A549 (cell line): ENCODE data around the gene CMPK2.

Source experiments
- CTCF ChIP-seq: fragments of >200 bp; sonication (Bioruptor Twin); formaldehyde crosslinking; IDR thresholded peaks from 3 replicates; pipeline ENCODE4 v1.5.1; 2016
- EP300 ChIP-seq, 2 experiments: fragments of >200 bp; sonication (Bioruptor Twin); formaldehyde crosslinking; IDR thresholded peaks; 2 replicates in 1 of 2; 3 replicates in 1 of 2; pipeline ENCODE4 v1.6.1; 2016 to 2017
- HEYL ChIP-seq: fragments of 250-450 bp; sonication (Bioruptor Pico); IDR thresholded peaks from 2 replicates; pipeline ENCODE4 v1.8.0; 2021; ENCODE audit warnings: mild to moderate bottlenecking, moderate library complexity
- JUN ChIP-seq, 2 experiments: fragments of >200 bp; sonication (Bioruptor Twin); formaldehyde crosslinking; IDR thresholded peaks; 2 replicates in 1 of 2; 3 replicates in 1 of 2; pipeline ENCODE4 v1.6.1; 2016 to 2017
- MAX ChIP-seq: IDR thresholded peaks from 2 replicates; pipeline ENCODE4 v1.6.1; 2012
- NR3C1 ChIP-seq: fragments of >200 bp; sonication (Bioruptor Twin); formaldehyde crosslinking; IDR thresholded peaks from 3 replicates; pipeline ENCODE4 v1.6.1; 2017
- POLR2A ChIP-seq: IDR thresholded peaks from 2 replicates; pipeline ENCODE4 v1.6.1; 2012; ENCODE audit warnings: mild to moderate bottlenecking, low read length
- RAD21 ChIP-seq, 2 experiments: fragments of >200 bp in 1 of 2; sonication (Bioruptor Twin) in 1 of 2; formaldehyde crosslinking in 1 of 2; IDR thresholded peaks in 1 of 2; conservative IDR thresholded peaks in 1 of 2; 2 replicates in 1 of 2; 3 replicates in 1 of 2; pipeline ENCODE4 v1.6.1; 2012 to 2018; ENCODE audit warnings: inconsistent platforms in 1 of 2
- REST ChIP-seq: fragments of 200-600 bp; sonication (generic); IDR thresholded peaks from 2 replicates; pipeline ENCODE4 v1.6.1; 2016; ENCODE audit warnings: antibody characterized with exemption, mild to moderate bottlenecking, moderate library complexity
- RFX5 ChIP-seq: fragments of 450-650 bp; IDR thresholded peaks from 2 replicates; pipeline ENCODE4 v1.7.1; 2014; ENCODE audit warnings: antibody characterized with exemption, mild to moderate bottlenecking, moderate library complexity
- SMC3 ChIP-seq: fragments of >200 bp; sonication (Bioruptor Twin); formaldehyde crosslinking; IDR thresholded peaks from 3 replicates; pipeline ENCODE4 v1.6.1; 2018; ENCODE audit warnings: inconsistent platforms
- USF2 ChIP-seq: fragments of 450-650 bp; IDR thresholded peaks from 2 replicates; pipeline ENCODE4 v1.6.1; 2014; ENCODE audit warnings: antibody characterized with exemption
- ZNF302 ChIP-seq: fragments of 250-450 bp; sonication (Bioruptor Pico); IDR thresholded peaks from 2 replicates; pipeline ENCODE4 v1.9.0; 2021; ENCODE audit warnings: inconsistent platforms, mild to moderate bottlenecking, moderate library complexity

- TF ChIP-seq RFX5 = no peak
- no peak for TF ChIP-seq MAX
- TF ChIP-seq USF2 = no peak
- no peak for TF ChIP-seq CTCF
- no peak for TF ChIP-seq JUN (IDR thresholded peaks at IDR 0.05)
- no peak for TF ChIP-seq REST
- no peak for TF ChIP-seq HEYL (CRISPR knock-in tag)
- no peak for TF ChIP-seq EP300 (IDR thresholded peaks at IDR 0.05)
- TF ChIP-seq POLR2A = no peak
- TF ChIP-seq NR3C1 = no peak
- TF ChIP-seq ZNF302 = no peak
- TF ChIP-seq SMC3 = no peak
- no peak for TF ChIP-seq RAD21 (conservative IDR thresholded peaks at IDR 0.05 in 1 of 2, IDR thresholded peaks at IDR 0.05 in 1 of 2)
Measured at GRCh38 chr2:6818012-6818411, 47.7 kb downstream of the CMPK2 start.
